ENCODE measurements around the gene AKNA. TPM values are rescaled to one million over a fixed set of nuclear protein-coding genes. Genes with fewer than 3 reads are reported as not detected.

Gene AKNA
- total RNA-seq, 1 experiment from 2014 or later = 29.3 TPM

DNA sequence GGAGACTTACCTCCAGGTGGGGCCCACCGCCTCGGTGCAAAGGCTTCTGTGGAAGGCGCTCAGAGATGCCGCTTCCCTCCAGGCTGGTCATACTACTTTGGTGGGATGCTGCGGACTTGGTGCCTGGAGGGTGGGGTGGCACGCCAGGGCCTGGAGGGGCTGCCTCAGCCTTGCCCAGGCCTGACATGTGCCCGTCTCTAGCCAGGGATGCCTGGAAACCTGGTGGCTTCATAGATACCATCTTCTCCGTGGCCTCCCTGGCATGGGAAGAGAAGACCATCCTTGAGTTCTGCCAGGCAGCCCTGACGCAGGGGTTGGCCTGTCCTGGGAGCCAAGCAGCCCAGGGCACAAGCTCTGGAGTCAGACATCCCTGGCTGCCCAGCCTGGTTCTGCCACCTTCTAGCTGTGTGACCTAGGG is 29.9 kb downstream of the AKNA start (continued):
- TF ChIP-seq GABPB1 (CRISPR knock-in tag; IDR thresholded peaks at IDR 0.05) (no peak), CREB1 (CRISPR knock-in tag; IDR thresholded peaks at IDR 0.05) (no peak), ATF1 (CRISPR knock-in tag; IDR thresholded peaks at IDR 0.05) (no peak), CBFB (CRISPR knock-in tag; IDR thresholded peaks at IDR 0.05; ENCODE audit: low read depth) (no peak), PRRX2 (CRISPR knock-in tag; IDR thresholded peaks at IDR 0.05) (no peak)
- TF ChIP-seq, protein P1, sequence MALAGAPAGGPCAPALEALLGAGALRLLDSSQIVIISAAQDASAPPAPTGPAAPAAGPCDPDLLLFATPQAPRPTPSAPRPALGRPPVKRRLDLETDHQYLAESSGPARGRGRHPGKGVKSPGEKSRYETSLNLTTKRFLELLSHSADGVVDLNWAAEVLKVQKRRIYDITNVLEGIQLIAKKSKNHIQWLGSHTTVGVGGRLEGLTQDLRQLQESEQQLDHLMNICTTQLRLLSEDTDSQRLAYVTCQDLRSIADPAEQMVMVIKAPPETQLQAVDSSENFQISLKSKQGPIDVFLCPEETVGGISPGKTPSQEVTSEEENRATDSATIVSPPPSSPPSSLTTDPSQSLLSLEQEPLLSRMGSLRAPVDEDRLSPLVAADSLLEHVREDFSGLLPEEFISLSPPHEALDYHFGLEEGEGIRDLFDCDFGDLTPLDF (CRISPR knock-in tag; IDR thresholded peaks at IDR 0.05) = no peak

DNA sequence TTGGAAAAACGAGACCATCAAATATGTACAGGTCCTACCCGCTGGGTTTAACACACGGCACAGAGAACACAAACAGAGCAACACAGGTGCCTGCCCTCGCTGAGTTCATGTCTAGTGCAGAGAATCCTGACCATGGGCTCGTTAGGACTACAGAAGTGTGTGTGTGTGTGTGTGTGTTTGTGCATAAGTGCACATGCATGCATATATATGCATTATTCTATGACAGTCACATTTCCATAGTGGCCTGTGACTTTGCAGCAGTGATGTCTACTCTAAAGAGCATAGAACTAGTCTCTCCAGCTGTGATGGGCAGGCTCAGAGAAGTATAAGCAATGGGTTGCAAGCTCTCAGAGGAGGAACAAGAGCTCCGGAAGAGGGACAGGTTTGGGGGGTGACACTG is 30.4 kb downstream of the AKNA start:
- H3K4me1 Mint-ChIP-seq = no peaks in the 10 kb centered on the region
- no peak overlapping the region for H3K4me3 Mint-ChIP-seq

DNA sequence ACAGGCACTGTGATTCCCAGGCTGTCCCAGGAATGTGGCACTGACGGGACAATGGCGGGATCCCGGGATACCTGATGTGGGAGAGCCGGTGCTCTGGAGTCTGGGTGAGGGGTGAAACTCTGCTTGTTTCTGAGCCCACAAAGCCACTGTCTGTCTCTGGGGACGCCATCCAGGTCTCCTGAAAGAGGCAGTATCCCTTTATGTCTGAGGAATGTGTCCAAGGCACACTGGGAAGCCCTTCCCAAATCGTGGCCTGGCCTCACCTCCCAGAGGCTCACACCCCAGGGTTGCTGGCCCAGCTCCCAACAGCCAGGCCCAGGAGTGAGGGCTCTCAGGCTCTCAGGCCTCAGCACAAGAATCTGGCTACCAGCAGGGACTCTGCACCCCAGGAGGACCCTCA is 31.0 kb downstream of the AKNA start:
- Mint-ChIP-seq H3K4me3 (no peak overlapping the region), H3K9me3 (no peaks in the 10 kb centered on the region), H3K36me3 (peaks cover 45% of the 10 kb centered on the region), H3K4me1 (no peaks in the 10 kb centered on the region), H3K27ac (no peak overlapping the region), H3K27me3 (ENCODE audit: low read depth) (no peaks in the 10 kb centered on the region)
- DNase-seq (ENCODE audit: low spot score) = no peak
- POLR2A ChIA-PET = no interaction called here
- ATAC-seq = no peak
- CTCF ChIA-PET = no interaction called here
- no peak for TF ChIP-seq GABPB1 (CRISPR knock-in tag; IDR thresholded peaks at IDR 0.05)
- TF ChIP-seq PRRX2 (CRISPR knock-in tag; IDR thresholded peaks at IDR 0.05) = no peak
- no peak for TF ChIP-seq TP53 (CRISPR knock-in tag; IDR thresholded peaks at IDR 0.05)
- TF ChIP-seq NFE2L1 (CRISPR knock-in tag; IDR thresholded peaks at IDR 0.05) = no peak
- TF ChIP-seq, protein P2, sequence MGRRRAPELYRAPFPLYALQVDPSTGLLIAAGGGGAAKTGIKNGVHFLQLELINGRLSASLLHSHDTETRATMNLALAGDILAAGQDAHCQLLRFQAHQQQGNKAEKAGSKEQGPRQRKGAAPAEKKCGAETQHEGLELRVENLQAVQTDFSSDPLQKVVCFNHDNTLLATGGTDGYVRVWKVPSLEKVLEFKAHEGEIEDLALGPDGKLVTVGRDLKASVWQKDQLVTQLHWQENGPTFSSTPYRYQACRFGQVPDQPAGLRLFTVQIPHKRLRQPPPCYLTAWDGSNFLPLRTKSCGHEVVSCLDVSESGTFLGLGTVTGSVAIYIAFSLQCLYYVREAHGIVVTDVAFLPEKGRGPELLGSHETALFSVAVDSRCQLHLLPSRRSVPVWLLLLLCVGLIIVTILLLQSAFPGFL (CRISPR knock-in tag; IDR thresholded peaks at IDR 0.05; ENCODE audit: borderline replicate concordance) = no peak
- no peak for TF ChIP-seq EMX1 (CRISPR knock-in tag; IDR thresholded peaks at IDR 0.05)
- TF ChIP-seq, protein P3, sequence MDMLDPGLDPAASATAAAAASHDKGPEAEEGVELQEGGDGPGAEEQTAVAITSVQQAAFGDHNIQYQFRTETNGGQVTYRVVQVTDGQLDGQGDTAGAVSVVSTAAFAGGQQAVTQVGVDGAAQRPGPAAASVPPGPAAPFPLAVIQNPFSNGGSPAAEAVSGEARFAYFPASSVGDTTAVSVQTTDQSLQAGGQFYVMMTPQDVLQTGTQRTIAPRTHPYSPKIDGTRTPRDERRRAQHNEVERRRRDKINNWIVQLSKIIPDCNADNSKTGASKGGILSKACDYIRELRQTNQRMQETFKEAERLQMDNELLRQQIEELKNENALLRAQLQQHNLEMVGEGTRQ (CRISPR knock-in tag; IDR thresholded peaks at IDR 0.05) = no peak
- no peak for TF ChIP-seq OVOL2 (CRISPR knock-in tag; IDR thresholded peaks at IDR 0.05; ENCODE audit: borderline replicate concordance)
- no peak for TF ChIP-seq NFATC4 (CRISPR knock-in tag; IDR thresholded peaks at IDR 0.05)
- TF ChIP-seq SMAD3 (CRISPR knock-in tag; IDR thresholded peaks at IDR 0.05; ENCODE audit: borderline replicate concordance) = no peak
- TF ChIP-seq, protein P4, sequence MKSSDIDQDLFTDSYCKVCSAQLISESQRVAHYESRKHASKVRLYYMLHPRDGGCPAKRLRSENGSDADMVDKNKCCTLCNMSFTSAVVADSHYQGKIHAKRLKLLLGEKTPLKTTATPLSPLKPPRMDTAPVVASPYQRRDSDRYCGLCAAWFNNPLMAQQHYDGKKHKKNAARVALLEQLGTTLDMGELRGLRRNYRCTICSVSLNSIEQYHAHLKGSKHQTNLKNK (CRISPR knock-in tag; IDR thresholded peaks at IDR 0.05) = no peak
- TF ChIP-seq, protein P5, sequence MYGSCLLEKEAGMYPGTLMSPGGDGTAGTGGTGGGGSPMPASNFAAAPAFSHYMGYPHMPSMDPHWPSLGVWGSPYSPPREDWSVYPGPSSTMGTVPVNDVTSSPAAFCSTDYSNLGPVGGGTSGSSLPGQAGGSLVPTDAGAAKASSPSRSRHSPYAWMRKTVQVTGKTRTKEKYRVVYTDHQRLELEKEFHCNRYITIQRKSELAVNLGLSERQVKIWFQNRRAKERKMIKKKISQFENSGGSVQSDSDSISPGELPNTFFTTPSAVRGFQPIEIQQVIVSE (CRISPR knock-in tag; IDR thresholded peaks at IDR 0.05; ENCODE audit: borderline replicate concordance) = no peak
- TF ChIP-seq ZNF423 (CRISPR knock-in tag; IDR thresholded peaks at IDR 0.05) = no peak
- TF ChIP-seq, protein P6, sequence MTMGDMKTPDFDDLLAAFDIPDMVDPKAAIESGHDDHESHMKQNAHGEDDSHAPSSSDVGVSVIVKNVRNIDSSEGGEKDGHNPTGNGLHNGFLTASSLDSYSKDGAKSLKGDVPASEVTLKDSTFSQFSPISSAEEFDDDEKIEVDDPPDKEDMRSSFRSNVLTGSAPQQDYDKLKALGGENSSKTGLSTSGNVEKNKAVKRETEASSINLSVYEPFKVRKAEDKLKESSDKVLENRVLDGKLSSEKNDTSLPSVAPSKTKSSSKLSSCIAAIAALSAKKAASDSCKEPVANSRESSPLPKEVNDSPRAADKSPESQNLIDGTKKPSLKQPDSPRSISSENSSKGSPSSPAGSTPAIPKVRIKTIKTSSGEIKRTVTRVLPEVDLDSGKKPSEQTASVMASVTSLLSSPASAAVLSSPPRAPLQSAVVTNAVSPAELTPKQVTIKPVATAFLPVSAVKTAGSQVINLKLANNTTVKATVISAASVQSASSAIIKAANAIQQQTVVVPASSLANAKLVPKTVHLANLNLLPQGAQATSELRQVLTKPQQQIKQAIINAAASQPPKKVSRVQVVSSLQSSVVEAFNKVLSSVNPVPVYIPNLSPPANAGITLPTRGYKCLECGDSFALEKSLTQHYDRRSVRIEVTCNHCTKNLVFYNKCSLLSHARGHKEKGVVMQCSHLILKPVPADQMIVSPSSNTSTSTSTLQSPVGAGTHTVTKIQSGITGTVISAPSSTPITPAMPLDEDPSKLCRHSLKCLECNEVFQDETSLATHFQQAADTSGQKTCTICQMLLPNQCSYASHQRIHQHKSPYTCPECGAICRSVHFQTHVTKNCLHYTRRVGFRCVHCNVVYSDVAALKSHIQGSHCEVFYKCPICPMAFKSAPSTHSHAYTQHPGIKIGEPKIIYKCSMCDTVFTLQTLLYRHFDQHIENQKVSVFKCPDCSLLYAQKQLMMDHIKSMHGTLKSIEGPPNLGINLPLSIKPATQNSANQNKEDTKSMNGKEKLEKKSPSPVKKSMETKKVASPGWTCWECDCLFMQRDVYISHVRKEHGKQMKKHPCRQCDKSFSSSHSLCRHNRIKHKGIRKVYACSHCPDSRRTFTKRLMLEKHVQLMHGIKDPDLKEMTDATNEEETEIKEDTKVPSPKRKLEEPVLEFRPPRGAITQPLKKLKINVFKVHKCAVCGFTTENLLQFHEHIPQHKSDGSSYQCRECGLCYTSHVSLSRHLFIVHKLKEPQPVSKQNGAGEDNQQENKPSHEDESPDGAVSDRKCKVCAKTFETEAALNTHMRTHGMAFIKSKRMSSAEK (CRISPR knock-in tag; IDR thresholded peaks at IDR 0.05; ENCODE audit: borderline replicate concordance) = no peak
- no peak for TF ChIP-seq ESRRA (CRISPR knock-in tag; IDR thresholded peaks at IDR 0.05; ENCODE audit: borderline replicate concordance)
- TF ChIP-seq, protein P7, sequence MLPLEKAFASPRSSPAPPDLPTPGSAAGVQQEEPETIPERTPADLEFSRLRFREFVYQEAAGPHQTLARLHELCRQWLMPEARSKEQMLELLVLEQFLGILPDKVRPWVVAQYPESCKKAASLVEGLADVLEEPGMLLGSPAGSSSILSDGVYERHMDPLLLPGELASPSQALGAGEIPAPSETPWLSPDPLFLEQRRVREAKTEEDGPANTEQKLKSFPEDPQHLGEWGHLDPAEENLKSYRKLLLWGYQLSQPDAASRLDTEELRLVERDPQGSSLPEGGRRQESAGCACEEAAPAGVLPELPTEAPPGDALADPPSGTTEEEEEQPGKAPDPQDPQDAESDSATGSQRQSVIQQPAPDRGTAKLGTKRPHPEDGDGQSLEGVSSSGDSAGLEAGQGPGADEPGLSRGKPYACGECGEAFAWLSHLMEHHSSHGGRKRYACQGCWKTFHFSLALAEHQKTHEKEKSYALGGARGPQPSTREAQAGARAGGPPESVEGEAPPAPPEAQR (CRISPR knock-in tag; IDR thresholded peaks at IDR 0.05) = no peak

More for the DNA sequence above, 30.4 kb downstream of the AKNA start:
- ChIA-PET POLR2A (no interaction called here), CTCF (no interaction called here)
- Mint-ChIP-seq H3K27ac (no peak overlapping the region), H3K9me3 (no peaks in the 10 kb centered on the region), H3K27me3 (ENCODE audit: low read depth) (no peaks in the 10 kb centered on the region), H3K36me3 (peaks cover 47% of the 10 kb centered on the region)
- TF ChIP-seq, protein P8, sequence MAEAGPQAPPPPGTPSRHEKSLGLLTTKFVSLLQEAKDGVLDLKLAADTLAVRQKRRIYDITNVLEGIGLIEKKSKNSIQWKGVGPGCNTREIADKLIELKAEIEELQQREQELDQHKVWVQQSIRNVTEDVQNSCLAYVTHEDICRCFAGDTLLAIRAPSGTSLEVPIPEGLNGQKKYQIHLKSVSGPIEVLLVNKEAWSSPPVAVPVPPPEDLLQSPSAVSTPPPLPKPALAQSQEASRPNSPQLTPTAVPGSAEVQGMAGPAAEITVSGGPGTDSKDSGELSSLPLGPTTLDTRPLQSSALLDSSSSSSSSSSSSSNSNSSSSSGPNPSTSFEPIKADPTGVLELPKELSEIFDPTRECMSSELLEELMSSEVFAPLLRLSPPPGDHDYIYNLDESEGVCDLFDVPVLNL (CRISPR knock-in tag; IDR thresholded peaks at IDR 0.05; ENCODE audit: borderline replicate concordance, low read depth) = no peak
- TF ChIP-seq RORB (CRISPR knock-in tag; IDR thresholded peaks at IDR 0.05) (no peak), NR1H2 (CRISPR knock-in tag; IDR thresholded peaks at IDR 0.05) (no peak)
- no peak for DNase-seq (ENCODE audit: low spot score)
- no peak for ATAC-seq
